Trophoblast cell (in vitro differentiated cells and primary cell): ENCODE data around the gene MLH1.
"Not testable (repeated sequence)": the region's sequence is repeated elsewhere in the genome, so short reads cannot be mapped to it uniquely, and the experiment has no call there.

ENCODE experiments used
- DNase-seq, 2 donors: peaks; one replicate each; pipeline ENCODE4 v3.0.0-alpha.2; 2016
- H2AFZ ChIP-seq: 2 replicates; pipeline ENCODE4 v1.6.1; 2013; ENCODE audit warnings: low read length, moderate library complexity, mild to moderate bottlenecking; ENCODE audit not compliant: insufficient read depth, poor library complexity
- H2AK5ac ChIP-seq: 2 replicates; pipeline ENCODE4 v1.6.1; 2013; ENCODE audit warnings: mild to moderate bottlenecking, low read length
- H2BK120ac ChIP-seq: 2 replicates; pipeline ENCODE4 v1.6.1; 2013; ENCODE audit warnings: low read length, mild to moderate bottlenecking, moderate library complexity; ENCODE audit not compliant: insufficient read depth, poor library complexity
- H2BK12ac ChIP-seq: 2 replicates; pipeline ENCODE4 v1.6.1; 2013; ENCODE audit warnings: mild to moderate bottlenecking, low read length, moderate library complexity
- H2BK5ac ChIP-seq: 2 replicates; pipeline ENCODE4 v1.6.1; 2013; ENCODE audit warnings: low read length, low read depth, moderate library complexity, mild to moderate bottlenecking; ENCODE audit not compliant: poor library complexity
- H3K14ac ChIP-seq: 2 replicates; pipeline ENCODE4 v1.6.1; 2013; ENCODE audit warnings: mild to moderate bottlenecking, low read length
- H3K18ac ChIP-seq: 2 replicates; pipeline ENCODE4 v1.6.1; 2013; ENCODE audit warnings: mild to moderate bottlenecking, low read length
- H3K23ac ChIP-seq: 2 replicates; pipeline ENCODE4 v1.6.1; 2013; ENCODE audit warnings: low read length
- H3K27ac ChIP-seq: 2 replicates; pipeline ENCODE4 v1.5.1; 2013; ENCODE audit warnings: low read depth, mild to moderate bottlenecking, inconsistent platforms, low read length, moderate library complexity
- H3K27me3 ChIP-seq: 2 replicates; pipeline ENCODE4 v1.6.1; 2013; ENCODE audit warnings: inconsistent platforms, mild to moderate bottlenecking, low read length, moderate library complexity; ENCODE audit not compliant: insufficient read depth
- H3K36me3 ChIP-seq, 2 experiments: 1 replicate in 1 of 2; 2 replicates in 1 of 2; pipeline ENCODE4 v1.6.1; 2013; ENCODE audit warnings: low read length in 2 of 2, mild to moderate bottlenecking in 2 of 2, moderate library complexity in 1 of 2; ENCODE audit not compliant: insufficient read depth in 2 of 2, control insufficient read depth in 1 of 2
- H3K4ac ChIP-seq: 2 replicates; pipeline ENCODE4 v1.6.1; 2013; ENCODE audit warnings: low read depth, mild to moderate bottlenecking, low read length, moderate library complexity
- H3K4me1 ChIP-seq, 2 experiments: 1 replicate in 1 of 2; 2 replicates in 1 of 2; pipeline ENCODE4 v1.6.1; 2013; ENCODE audit warnings: low read length in 2 of 2, mild to moderate bottlenecking in 2 of 2, moderate library complexity in 1 of 2; ENCODE audit not compliant: insufficient read depth in 2 of 2, control insufficient read depth in 1 of 2
- H3K4me2 ChIP-seq: 2 replicates; pipeline ENCODE4 v1.6.1; 2013; ENCODE audit warnings: inconsistent platforms, mild to moderate bottlenecking, low read length, moderate library complexity
- H3K4me3 ChIP-seq: 2 replicates; pipeline ENCODE4 v1.5.1; 2013; ENCODE audit warnings: mild to moderate bottlenecking, low read depth, low read length, inconsistent platforms
- H3K79me1 ChIP-seq: one replicate; pipeline ENCODE4 v1.6.1; 2013; ENCODE audit warnings: low read length
- H3K79me2 ChIP-seq: 2 replicates; pipeline ENCODE4 v1.6.1; 2013; ENCODE audit warnings: low read length, mild to moderate bottlenecking; ENCODE audit not compliant: control insufficient read depth, insufficient read depth, poor library complexity
- H3K9ac ChIP-seq: 2 replicates; pipeline ENCODE4 v1.6.1; 2013; ENCODE audit warnings: mild to moderate bottlenecking, low read length
- H3K9me3 ChIP-seq: 2 replicates; pipeline ENCODE4 v1.6.1; 2013; ENCODE audit warnings: low read depth, mild to moderate bottlenecking, control low read depth, inconsistent platforms, low read length; ENCODE audit not compliant: insufficient read depth
- H4K12ac ChIP-seq: 2 replicates; pipeline ENCODE4 v1.6.1; 2013; ENCODE audit warnings: low read depth, mild to moderate bottlenecking, low read length, moderate library complexity
- H4K8ac ChIP-seq: 2 replicates; pipeline ENCODE4 v1.6.1; 2013; ENCODE audit warnings: low read depth, mild to moderate bottlenecking, low read length, moderate library complexity
- H4K91ac ChIP-seq: one replicate; pipeline ENCODE4 v1.6.1; 2013; ENCODE audit warnings: low read depth, mild to moderate bottlenecking, low read length, moderate library complexity
- WGBS: extraction: QIAGEN DNeasy Blood & Tissue Kit; methylation state at CpG from one replicate; pipeline ENCODE4 v1.1.7; 2013; ENCODE audit warnings: missing lambda C conversion rate; ENCODE audit not compliant: insufficient read length, insufficient coverage; ENCODE audit errors: extremely low coverage; 5-methylcytosine and 5-hydroxymethylcytosine counted together

The MLH1 gene

DNA sequence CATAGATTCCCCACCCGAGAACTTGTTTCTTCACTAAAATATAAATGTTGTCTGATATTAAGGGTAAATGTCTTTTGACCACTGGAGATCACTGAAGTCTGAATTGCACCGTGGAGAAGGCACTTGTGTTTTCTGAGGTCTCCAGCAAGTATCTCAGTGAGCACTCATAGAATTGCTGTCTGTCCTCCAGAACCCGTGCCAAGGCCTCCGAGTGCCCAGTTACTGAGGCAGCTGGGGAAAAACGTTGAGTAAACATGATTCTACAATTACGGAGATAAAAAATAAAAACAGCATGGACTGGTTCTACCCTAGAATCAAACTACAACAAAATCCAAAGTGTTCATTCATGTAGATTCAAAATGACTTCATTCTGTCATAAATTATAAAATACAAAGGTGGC, 60.0 kb downstream of the MLH1 start:
- no CpG with 5 or more reads among the region's 6 CpGs for WGBS
- Histone ChIP-seq H2BK12ac (no peak overlapping the region), H3K9me3 (no peaks in the 10 kb centered on the region), H3K27me3 (no peaks in the 10 kb centered on the region), H3K4me3 (no peak overlapping the region), H3K27ac (no peak overlapping the region), H2BK120ac (no peak overlapping the region), H3K14ac (no peak overlapping the region), H4K91ac (no peak overlapping the region), H3K4me2 (no peak overlapping the region), H3K4me1 (no peaks in the 10 kb centered on the region), H2AFZ (no peak overlapping the region), H4K12ac (no peak overlapping the region), H3K23ac (no peak overlapping the region), H3K9ac (no peak overlapping the region), H3K36me3 (peaks cover 23 to 37% of the 10 kb centered on the region in 2 experiments), H2BK5ac (no peak overlapping the region), H3K4ac (no peak overlapping the region), H4K8ac (no peak overlapping the region), H3K79me2 (no peaks in the 10 kb centered on the region), H2AK5ac (no peak overlapping the region), H3K18ac (no peak overlapping the region), H3K79me1 (no peaks in the 10 kb centered on the region)
- DNase-seq, result no peak

DNA sequence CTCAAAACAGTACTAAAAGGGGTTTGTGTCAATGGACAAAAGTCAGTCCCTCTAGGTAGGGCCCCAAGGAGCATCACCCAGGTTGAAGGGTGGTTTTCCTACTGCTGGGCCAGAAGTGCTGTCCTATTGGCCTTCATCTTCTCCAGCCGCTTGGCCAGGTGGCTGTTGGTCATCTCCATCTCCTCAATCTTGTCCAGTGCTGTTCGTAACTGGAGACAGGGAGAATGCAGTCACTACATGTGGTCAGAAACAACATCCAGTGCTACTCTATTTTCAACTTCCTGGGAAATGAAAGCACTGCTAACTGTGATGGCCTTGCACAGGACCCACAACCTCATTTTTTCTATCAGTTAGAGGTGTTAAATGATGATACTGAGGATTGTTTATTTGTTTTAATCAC, 60.4 kb downstream of the MLH1 start:
- Histone ChIP-seq H3K79me1 (no peaks in the 10 kb centered on the region), H3K23ac (no peak overlapping the region), H2BK12ac (no peak overlapping the region), H4K91ac (no peak overlapping the region), H3K4me1 (no peaks in the 10 kb centered on the region), H3K4me3 (no peak overlapping the region), H3K27me3 (no peaks in the 10 kb centered on the region), H3K4ac (no peak overlapping the region), H3K9ac (no peak overlapping the region), H2AFZ (no peak overlapping the region), H3K4me2 (no peak overlapping the region), H2BK120ac (no peak overlapping the region), H3K9me3 (no peaks in the 10 kb centered on the region), H4K8ac (no peak overlapping the region), H3K36me3 (peaks cover 25 to 36% of the 10 kb centered on the region in 2 experiments), H2BK5ac (no peak overlapping the region), H3K18ac (no peak overlapping the region), H3K27ac (no peak overlapping the region), H4K12ac (no peak overlapping the region), H3K14ac (no peak overlapping the region), H2AK5ac (no peak overlapping the region), H3K79me2 (no peaks in the 10 kb centered on the region)
- WGBS, result no CpG with 5 or more reads among the region's 2 CpGs
- DNase-seq, result no peak

DNA sequence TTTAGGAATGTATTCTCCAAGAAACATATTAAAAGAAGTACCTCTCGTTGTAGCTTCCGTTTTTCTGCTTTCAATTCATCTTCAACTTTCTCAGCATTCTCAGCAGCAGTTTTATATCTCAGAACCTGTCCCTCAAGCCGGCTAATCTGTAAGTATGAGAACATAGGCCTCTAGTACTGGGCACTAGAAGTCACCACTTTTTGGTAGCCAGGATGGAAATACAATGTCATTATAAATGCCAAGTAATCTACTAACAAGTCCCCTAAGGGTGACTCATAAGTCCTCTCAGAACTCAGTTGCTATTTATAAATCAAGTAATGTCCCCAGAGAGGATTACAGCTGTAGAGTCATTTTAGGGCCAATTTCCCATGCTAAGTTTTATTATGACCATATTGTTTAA, 61.1 kb downstream of the MLH1 start:
- WGBS, result no CpG with 5 or more reads among the region's 3 CpGs
- no peak overlapping the region for H3K4ac ChIP-seq
- no peaks in the 10 kb centered on the region for H3K9me3 ChIP-seq
- H3K9ac ChIP-seq, result no peak overlapping the region
- no peak overlapping the region for H2BK12ac ChIP-seq
- no peak overlapping the region for H4K91ac ChIP-seq
- no peak overlapping the region for H3K18ac ChIP-seq
- no peak overlapping the region for H4K12ac ChIP-seq
- H3K79me1 ChIP-seq, result no peaks in the 10 kb centered on the region
- H3K27me3 ChIP-seq, result no peaks in the 10 kb centered on the region
- no peak for DNase-seq
- peaks cover 23 to 31% of the 10 kb centered on the region in 2 experiments for H3K36me3 ChIP-seq
- H2AK5ac ChIP-seq, result no peak overlapping the region
- H3K4me3 ChIP-seq, result no peak overlapping the region
- no peak overlapping the region for H4K8ac ChIP-seq
- H3K4me2 ChIP-seq, result no peak overlapping the region
- H3K23ac ChIP-seq, result no peak overlapping the region
- H3K14ac ChIP-seq, result no peak overlapping the region
- H2AFZ ChIP-seq, result no peak overlapping the region
- H2BK5ac ChIP-seq, result no peak overlapping the region
- no peak overlapping the region for H3K27ac ChIP-seq
- H2BK120ac ChIP-seq, result no peak overlapping the region
- H3K4me1 ChIP-seq, result no peaks in the 10 kb centered on the region
- H3K79me2 ChIP-seq, result no peaks in the 10 kb centered on the region

DNA sequence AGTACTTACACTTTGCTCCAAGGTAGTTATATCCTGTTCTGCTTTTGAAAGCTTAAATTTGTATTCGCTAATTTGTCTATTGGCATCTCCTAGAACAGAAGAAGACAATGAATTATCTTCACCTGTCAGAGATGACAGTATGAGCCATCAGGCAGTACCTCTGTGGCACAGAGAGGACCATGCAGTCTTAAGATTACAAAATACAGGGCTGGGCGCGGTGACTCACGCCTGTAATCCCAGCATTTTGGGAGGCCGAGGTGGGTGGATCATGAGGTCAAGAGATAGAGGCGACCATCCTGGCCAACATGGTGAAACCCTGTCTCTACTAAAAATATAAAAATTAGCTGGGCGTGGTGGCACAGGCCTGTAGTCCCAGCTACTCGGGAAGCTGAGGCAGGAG, 61.8 kb downstream of the MLH1 start:
- H3K79me2 ChIP-seq, H3K27me3 ChIP-seq, H3K9me3 ChIP-seq, H2BK5ac ChIP-seq, H3K4me3 ChIP-seq, H2BK120ac ChIP-seq, H2AK5ac ChIP-seq, H3K14ac ChIP-seq, H4K91ac ChIP-seq, H3K18ac ChIP-seq, H3K9ac ChIP-seq, H3K4me1 ChIP-seq, H2AFZ ChIP-seq, H4K12ac ChIP-seq, DNase-seq, H4K8ac ChIP-seq, H3K79me1 ChIP-seq, H3K27ac ChIP-seq, H3K4ac ChIP-seq, H3K23ac ChIP-seq, H3K4me2 ChIP-seq, H2BK12ac ChIP-seq: not testable (repeated sequence)
- WGBS, result no CpG with 5 or more reads among the region's 8 CpGs
- H3K36me3 ChIP-seq, result peaks cover 21 to 27% of the 10 kb centered on the region in 2 experiments
